HG02623 (cell line): Measurements from ENCODE around the gene MTFR2.
"Not testable (repeated sequence)": the region's sequence is repeated elsewhere in the genome, so short reads cannot be mapped to it uniquely, and the experiment has no call there.

Source experiments
- ATAC-seq: cut with Tn5 transposase; IDR thresholded peaks from one replicate; pipeline ENCODE4 v1.9.1; 2021; ENCODE audit warnings: moderate library complexity; ENCODE audit not compliant: unreplicated experiment

The MTFR2 gene

DNA sequence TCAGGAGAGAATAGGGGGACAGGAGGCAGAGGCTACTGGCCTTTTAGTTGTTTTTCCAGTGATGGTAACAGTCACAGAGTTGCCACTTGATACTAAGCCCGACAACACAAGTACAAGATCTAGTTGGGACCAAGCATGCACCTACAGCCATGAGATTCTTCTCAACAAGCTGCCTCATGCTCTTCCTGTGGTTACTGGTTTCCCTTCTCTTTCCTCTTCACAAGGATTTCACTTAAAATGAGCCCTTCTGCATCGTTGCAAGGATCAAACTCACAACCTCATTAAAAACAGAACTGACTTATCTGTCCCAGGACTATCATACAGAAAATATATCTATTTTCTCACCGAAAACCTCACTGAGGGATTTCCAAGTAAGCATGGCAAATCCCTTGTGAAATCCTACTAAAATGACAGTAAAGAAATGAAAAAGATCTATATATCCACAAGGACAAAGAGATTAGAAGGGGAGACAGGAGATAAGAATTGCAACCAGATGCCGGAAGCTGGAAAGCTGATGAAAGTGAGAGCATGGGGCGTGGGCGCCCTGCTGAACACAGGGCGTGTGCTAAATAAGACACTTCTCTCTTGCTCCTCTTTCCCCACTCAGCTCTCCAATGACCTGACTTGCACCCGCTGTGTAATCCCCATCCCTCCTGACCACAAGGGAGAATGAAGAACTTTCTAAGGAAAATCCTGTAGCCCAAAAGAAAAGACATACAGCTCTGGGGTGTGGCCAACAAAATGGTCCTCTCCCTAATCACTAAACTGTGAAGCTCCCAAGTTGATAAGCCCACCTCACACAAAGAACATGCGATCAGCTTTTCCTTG, 13.4 kb downstream of the MTFR2 start:
- ATAC-seq, result no peak

DNA sequence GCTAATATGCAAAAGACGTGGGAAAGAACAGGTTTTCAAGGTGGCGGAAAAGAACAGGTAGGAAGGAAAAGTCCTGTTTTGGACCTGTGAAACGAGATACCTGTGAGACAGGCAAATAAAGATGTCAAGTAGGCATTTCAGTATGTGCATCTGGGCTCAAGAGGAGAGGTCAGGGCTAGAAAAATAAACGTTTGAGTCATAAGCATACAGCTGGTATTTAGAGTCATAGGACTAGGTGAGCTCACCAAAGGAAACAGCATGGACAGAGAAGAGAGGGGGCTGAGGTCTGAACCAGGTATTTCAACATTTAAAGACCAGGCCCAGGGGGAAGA, 14.9 kb downstream of the MTFR2 start:
- no peak for ATAC-seq

DNA sequence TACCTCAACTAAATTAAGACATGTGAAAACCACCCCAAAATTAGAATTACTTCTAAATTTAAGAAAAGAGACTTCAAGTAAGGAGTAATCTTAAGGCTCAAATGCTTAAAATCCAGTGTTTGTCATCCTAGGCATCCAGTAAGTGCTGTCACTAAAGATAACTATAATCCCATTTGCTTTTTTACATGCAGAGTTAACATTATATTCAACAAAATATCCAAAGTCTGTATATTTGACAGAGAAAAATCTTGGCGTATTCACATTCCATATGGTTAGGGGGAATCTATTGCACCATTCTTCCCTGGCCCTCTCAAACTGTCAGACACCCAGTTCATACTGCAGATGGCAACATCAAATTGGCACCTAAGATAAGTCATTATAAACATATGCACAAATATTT, 17.4 kb downstream of the MTFR2 start:
- no peak for ATAC-seq

DNA sequence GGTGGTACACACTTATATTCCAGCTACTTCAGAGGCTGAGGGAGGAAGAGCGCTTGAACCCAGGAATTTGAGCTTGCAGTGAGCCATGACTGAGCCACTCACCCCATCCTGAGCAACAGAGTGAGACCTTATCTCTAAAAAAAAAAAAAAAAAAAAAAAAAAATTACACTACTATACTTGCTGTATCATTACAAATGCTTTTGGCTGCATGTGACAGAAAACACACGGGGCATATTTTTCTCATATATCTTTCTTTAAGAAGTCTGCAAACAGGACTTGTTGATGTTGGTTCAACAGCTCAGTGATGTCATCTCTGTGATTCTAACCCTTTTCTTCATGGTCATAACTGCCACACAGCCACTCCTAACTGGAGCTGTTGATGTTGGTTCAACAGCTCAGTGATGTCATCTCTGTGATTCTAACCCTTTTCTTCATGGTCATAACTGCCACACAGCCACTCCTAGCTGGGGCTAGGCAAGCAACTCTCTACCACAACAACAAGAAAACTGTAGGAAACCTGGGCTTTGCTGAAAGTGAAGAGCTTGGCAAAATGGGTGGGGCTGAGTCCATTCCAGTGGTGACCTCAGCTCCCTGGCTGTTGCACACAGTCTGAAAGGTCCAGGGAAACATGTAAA, 19.8 kb downstream of the MTFR2 start:
- ATAC-seq, result no peak

DNA sequence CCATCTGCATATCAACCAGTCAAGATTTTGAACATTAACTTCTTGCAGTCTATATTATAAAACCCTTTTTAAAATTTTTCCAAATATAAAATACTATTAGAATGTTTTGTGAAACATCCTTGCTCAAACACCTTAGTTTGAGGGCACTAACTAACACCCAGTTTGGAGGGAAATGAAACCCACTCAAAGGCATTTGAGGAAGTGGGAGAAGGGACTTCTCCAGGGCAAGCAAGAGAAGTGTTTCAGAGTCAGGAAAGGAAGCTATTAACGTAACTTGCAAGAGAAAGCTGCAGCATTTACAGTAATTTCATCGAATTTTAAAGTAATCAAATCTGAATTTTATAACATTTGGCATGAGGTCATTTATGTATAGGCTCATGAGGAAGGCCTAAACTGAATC, 21.3 kb downstream of the MTFR2 start:
- no peak for ATAC-seq

DNA sequence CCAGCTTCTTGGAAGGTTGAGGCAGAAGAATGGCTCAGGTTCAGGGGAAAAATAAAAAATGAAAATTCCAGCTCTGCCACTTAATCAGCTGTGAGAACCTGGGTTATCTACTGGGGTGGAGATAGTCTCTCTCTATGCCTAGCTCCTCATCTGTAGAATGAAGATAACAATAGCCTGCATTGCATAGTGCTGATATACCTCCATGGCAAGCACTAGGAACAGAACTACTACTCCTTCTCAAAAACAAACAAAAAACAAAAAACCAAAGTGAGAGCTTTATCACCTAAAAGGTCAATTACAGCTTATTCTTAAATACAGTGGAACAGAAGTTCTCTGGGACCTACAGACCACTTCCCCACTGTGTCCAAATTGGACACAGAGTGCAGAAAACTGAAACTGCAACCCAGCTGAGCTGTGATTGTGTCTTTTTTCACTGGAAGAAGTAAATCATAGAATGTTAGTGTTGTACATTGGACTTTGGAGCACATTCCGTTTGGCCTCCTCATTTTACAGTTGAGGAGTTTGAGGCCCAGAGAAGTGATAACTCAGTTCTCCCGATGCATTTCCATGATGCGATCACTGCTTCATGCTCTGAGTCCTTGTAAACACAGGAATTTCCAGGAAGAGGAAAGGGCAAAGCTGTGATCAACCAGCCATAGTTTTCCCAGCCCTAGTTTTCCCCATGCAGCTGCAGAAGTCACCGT, 23.3 kb downstream of the MTFR2 start:
- peak; percentile 12 for ATAC-seq

DNA sequence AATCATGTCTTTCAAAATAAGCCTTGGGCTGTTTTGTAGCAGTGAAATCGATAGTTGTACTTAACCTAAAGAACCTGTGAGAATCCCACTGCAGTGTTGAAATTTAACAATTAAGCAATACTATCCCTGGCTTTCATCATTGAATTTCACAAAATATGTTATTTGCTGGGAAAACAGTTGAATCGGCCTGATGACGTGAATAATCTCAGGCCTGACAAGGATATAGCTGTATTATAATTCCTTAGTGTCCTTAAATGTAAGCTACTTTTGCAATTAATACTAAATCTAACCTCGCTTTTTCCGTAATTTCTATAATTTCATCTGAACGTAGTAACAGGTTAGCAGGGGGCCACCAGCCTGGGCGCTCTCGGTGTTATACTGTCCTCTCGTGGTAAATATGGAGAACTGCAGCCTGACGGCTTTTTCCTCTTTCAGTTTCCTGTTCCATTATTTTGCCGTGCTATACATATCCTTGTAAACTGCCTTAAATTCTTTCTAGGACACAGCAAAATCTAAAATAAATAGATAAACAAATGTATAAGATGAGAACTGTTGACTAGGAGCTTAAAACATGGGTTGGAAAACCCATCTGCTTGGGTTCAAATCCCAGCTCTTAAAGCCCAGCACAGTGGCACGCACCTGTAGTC, 24.0 kb downstream of the MTFR2 start:
- ATAC-seq, result peak; percentile 79

DNA sequence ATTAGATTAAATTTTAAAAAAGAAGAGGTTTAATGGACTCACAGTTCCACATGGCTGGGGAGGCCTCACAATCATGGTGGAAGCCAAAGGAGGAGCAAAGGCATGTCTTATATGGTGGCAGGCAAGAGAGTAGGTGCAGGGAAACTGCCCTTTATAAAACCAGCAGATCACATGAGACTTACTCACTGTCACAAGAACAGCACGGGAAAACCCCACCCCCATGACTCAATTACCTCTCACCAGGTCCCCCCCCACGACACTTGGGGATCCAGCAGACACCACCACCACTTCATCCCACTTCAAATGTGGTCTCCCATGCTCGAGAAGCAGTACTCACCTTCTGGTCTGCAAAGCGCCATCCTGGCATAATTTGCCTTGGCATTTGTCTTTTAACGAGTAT, 24.6 kb downstream of the MTFR2 start:
- no peak for ATAC-seq

DNA sequence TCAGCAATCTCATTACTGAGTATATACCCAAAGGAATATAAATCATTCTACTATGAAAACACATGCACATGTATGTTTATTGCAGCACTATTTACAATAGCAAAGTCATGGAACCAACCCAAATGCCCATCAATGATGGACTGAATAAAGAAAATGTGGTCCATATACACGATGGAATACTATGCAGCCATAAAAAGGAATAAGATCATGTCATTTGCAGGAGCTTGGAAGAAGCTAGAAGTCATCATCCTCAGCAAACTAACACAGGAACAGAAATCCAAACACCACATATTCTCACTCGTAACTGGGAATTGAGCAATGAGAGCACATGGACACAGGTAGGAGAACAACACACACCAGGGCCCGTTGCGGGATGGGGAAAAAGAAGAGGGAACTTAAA, 25.1 kb downstream of the MTFR2 start:
- not testable (repeated sequence) for ATAC-seq

DNA sequence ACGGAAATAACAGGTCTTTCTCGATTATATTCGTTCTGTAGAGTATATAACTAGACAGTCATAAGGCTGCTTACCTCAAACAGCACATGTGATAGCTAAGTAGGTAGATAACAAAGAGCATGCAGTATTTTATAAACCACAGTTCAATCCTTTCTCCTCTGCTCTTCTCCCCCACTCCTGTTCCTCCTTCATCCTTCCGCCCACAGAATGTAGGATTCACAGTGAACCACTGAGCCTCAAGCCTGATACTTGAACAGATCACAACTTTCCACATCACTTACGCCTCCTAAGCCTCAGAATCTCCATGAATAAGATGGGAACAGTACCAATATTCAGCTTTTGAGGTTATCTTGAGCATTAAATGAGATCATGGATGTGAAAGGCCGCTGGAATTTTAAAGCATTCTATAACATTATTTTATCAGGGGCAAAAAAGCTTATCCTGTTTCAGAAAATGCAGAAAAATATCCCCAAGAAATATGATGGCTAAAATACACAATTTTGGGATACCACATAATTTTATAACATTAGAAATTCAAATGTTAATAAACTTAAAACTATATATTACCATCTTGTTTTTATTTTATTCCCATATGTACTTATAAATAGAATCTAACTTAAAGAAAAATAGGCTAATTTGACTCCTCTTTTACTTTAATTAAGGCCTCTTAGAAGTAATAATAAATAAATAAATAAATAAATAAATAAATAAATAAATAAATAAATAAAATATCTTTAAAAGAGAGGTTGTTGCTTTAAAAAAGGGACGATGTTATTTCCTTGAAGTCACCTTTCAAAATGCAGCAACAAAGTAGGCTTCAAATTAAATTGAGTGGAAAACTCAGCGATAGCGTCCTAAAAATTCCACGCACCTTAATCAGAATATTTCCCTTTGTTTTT, 33.4 kb downstream of the MTFR2 start:
- ATAC-seq, result no peak

DNA sequence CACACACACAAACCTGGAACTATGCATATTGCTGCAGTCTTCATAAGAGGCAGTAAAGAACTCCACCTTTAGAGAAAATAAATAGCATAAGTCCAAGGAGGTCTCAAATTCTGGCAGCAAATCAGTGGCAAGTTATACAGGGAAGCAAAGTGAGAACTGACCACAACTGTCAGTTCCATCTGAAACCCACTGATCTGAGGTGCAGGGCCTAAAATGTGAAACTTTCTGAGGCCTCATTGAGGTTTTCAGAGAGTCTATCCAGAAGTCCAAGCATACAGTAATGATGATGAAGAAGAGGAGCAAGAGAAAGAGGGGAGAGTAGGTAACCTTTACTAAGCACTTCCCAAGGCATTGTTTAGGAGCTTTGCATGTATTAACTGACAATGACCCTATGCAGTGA, 36.3 kb downstream of the MTFR2 start:
- ATAC-seq, result no peak

DNA sequence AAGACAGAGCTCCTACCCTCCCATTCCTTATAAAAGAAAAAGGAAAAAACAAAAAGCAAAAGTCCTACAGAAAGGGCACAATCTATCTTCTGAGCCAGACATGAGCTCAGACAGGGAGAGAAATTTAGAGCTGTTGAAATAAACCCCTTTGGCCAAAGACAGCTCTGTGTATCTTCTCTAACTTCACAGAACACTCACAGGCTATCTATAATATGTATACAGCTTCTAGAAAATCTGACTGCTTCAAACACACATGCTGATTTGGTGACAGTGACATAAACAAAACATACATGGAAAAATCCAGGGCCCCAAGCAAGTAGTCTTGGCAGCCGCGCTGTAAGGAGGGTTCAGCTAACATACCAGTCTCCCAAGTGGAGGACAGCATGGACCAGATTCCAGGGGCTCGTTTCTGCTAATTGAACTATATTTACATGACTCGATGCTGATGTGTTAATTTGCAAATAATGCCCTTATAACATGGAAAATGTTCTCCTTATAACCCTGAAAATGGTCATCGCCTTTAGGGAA, 37.0 kb downstream of the MTFR2 start:
- ATAC-seq, result no peak

DNA sequence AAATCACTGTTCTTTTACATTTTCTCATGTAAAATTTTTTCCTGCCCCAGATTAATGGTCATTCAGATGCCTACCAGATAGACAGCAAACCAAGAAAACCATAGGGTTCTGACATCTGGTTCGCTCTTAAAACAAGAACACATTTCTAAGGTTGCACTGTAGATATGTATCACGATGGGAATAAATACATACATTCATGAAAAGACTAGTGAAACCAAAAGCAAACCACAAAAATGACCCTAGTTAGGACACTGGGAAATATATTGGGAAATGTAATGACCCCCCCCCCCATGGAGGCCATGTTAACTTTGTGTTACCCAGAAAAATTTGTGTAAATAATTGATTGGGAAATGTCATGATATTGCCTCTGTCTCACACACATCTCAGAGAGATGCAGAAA, 37.5 kb downstream of the MTFR2 start:
- no peak for ATAC-seq

DNA sequence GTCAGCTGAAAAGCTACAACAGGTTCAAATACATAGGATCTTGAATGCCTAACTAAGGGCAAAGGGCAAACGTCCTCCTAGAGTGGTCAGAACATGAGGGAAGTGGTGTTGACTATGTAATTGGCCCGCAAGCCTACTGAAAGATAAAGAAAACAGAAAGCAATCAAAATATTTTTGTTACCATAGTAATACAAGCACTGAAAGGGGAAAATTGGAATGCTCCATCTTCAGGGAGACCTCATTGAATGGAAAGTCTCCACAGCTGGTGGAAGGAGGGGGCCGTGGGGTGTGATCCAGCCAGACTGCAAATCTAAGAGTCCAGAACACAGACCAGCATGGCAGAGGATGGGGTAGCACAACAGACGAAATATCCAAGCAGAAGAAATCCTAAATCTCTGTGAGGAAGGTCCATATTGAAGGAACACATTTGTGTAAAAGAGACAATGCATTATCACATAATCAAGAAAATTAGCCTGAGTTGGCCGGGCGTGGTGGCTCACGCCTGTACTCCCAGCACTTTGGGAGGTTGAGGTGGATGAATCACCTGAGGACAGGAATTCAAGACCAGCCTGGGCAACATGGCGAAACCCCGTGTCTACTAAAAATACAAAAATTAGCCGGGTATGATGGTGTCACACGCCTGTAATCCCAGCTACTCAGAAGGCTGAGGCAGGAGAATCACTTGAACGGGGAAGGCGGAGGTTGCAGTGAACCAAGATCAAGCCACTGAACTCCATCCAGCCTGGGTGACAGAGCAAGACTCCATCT, 39.5 kb downstream of the MTFR2 start:
- no peak for ATAC-seq

DNA sequence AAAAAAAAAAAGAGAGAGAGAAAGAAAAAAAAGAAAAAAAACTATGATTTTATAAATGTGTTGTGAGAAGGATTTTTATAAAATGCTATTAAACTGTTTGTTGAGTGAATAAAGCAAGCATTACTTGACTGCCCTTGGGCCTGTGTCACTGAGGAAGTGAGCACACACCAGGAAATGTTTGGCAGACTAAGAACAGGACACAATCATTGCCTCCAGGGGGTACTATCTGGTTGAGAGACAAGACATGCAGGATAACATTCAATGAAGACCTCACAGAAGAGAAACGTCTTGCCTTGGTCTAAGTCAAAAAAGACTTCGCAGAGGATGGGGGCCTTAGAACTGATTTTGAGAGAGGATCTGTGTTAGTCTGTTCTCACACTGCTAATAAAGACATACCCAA, 40.6 kb downstream of the MTFR2 start:
- ATAC-seq, result no peak

DNA sequence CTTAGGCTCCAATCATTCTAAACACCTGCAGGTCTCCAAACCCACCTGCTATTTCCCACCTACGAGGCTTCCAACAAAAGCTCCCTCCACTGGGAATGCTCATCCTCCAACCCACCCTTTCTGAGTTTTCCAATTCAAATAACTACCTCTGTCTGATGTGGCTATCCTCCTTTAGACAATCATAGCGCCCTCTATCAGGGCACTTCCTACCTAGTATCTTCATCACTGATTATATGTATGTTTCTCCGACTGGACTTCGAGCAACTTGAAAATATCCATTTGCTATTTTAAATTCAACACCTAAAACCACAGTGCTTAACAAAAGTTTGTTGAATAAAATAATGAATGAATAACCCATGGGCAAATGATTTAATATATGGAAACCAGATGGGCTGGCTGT, 41.3 kb downstream of the MTFR2 start:
- ATAC-seq, result no peak

DNA sequence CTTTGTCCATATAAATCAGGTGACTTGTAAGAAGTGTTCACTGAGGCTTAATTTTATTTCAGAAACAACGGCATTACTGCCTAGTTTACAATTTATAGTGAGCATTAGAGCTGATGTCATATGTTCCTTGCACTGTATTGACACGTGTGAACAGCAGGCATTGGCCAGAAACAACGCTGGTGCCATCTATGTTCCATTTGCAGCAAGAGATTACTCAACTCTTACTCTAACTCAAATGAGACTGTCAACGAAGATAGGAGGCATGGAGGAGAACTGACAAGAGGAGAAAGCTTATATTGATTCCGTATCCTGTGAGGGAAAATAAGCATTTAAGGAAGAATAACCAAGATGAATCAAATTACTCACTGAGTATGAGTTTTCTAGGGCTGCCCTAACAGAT, 48.4 kb downstream of the MTFR2 start:
- ATAC-seq, result no peak

DNA sequence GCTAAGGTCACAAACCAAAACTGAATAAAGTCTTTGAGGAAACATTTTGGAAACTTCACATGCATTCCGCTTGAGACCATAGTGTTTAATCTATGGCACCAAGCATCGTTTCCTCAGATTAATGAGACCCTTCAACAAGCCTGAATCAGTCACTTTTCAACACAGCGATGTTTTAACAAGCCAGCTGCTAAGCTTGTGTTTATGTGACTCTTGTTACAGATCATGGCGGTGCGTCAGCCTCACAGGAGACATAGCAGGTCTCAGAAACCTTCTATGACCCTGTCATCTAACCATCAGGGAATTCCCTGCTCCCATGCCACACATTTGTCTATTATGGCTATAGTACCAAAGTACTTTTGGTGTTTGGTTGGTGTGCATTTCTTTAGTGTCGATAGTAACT, 57.2 kb downstream of the MTFR2 start:
- ATAC-seq, result no peak

DNA sequence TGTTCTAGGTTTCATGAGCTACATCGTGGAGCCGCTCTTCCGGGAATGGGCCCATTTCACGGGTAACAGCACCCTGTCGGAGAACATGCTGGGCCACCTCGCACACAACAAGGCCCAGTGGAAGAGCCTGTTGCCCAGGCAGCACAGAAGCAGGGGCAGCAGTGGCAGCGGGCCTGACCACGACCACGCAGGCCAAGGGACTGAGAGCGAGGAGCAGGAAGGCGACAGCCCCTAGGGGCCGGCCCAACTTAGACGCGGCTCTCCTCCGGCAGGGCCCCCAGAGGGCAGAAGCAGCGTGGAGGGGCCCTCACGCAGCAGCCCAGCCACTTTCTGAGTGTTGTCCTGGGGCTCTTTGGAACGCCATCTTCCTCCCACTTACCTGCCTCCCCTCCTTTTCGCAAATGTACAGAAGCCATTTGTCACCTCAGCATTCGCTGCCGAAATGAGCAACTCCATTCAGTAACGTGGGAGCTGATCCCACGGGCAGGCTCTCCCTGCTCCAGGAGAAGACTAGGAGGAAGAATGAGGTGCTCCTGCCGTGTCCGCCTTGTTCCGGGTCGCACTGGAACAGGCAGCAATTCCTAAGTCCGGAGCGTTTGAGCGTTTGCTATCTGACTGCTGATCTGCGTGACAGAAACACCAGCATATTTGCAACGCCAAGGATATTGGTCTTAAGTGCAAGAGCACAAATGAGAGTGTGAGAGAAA, 58.4 kb downstream of the MTFR2 start:
- ATAC-seq, result no peak
